ENCODE data around the gene TGFB2. TPM values are rescaled to one million over a fixed set of nuclear protein-coding genes. Genes with fewer than 3 reads are reported as not detected.

Gene TGFB2
- total RNA-seq, 2 donors from 2014 or later, result 4.3 to 8.7 TPM

GRCh38 chr1:218355278-218355677 is 10.1 kb downstream of the TGFB2 start:
- no peak for DNase-seq (ENCODE audit: low spot score)
- Histone ChIP-seq H3K36me3 (no peaks in the 10 kb centered on the region), H3K4me1 (peaks cover 0 to 26% of the 10 kb centered on the region in 2 donors), H3K9me3 (no peaks in the 10 kb centered on the region), H3K27me3 (no peaks in the 10 kb centered on the region), H3K4me3 (no peak overlapping the region), H3K27ac (no peak overlapping the region)
- no peak for TF ChIP-seq CTCF (IDR thresholded peaks at IDR 0.05)

GRCh38 chr1:218357211-218357892 is 12.2 kb downstream of the TGFB2 start:
- peak overlapping the region; percentile 46 to 52 for H3K27ac ChIP-seq
- H3K36me3 ChIP-seq, result no peaks in the 10 kb centered on the region
- no peak overlapping the region for H3K4me3 ChIP-seq
- no peaks in the 10 kb centered on the region for H3K27me3 ChIP-seq
- no peak for TF ChIP-seq CTCF (IDR thresholded peaks at IDR 0.05)
- DNase-seq (ENCODE audit: low spot score), result no peak
- H3K4me1 ChIP-seq, result peaks cover 0 to 8% of the 10 kb centered on the region in 2 donors
- H3K9me3 ChIP-seq, result no peaks in the 10 kb centered on the region

GRCh38 chr1:218357893-218358232 is 12.7 kb downstream of the TGFB2 start:
- Histone ChIP-seq H3K27ac (peak overlapping the region; percentile 46 to 52), H3K4me3 (no peak overlapping the region), H3K9me3 (no peaks in the 10 kb centered on the region)

GRCh38 chr1:218361298-218362065 is 16.3 kb downstream of the TGFB2 start:
- peak in 1 of 2 donors; percentile 61 for TF ChIP-seq CTCF (IDR thresholded peaks at IDR 0.05)
- Histone ChIP-seq H3K4me3 (no peak overlapping the region), H3K27me3 (no peaks in the 10 kb centered on the region), H3K4me1 (peaks cover 0 to 26% of the 10 kb centered on the region in 2 donors), H3K36me3 (no peaks in the 10 kb centered on the region), H3K27ac (no peak overlapping the region), H3K9me3 (no peaks in the 10 kb centered on the region)
- DNase-seq (ENCODE audit: low spot score), result no peak

More at GRCh38 chr1:218357893-218358232, 12.7 kb downstream of the TGFB2 start:
- TF ChIP-seq CTCF (IDR thresholded peaks at IDR 0.05), result no peak
- peaks cover 0 to 8% of the 10 kb centered on the region in 2 donors for H3K4me1 ChIP-seq
- H3K27me3 ChIP-seq, result no peaks in the 10 kb centered on the region
- no peak for DNase-seq (ENCODE audit: low spot score)
- H3K36me3 ChIP-seq, result no peaks in the 10 kb centered on the region

GRCh38 chr1:218362418-218363076 is 17.4 kb downstream of the TGFB2 start:
- TF ChIP-seq CTCF (IDR thresholded peaks at IDR 0.05), result no peak
- H3K4me1 ChIP-seq, result peaks cover 0 to 19% of the 10 kb centered on the region in 2 donors

More at GRCh38 chr1:218362418-218363076, 17.4 kb downstream of the TGFB2 start:
- Histone ChIP-seq H3K4me3 (no peak overlapping the region), H3K36me3 (no peaks in the 10 kb centered on the region), H3K27me3 (no peaks in the 10 kb centered on the region), H3K27ac (no peak overlapping the region), H3K9me3 (no peaks in the 10 kb centered on the region)
- DNase-seq (ENCODE audit: low spot score), result no peak

All from right atrium auricular region (tissue), 2 donors.